Peyer's patch (tissue), 4 donors: Measurements from ENCODE around the gene GTF2B. TPM values are rescaled to one million over a fixed set of nuclear protein-coding genes. Genes with fewer than 3 reads are reported as not detected.
"Not testable (repeated sequence)": the region's sequence is repeated elsewhere in the genome, so short reads cannot be mapped to it uniquely, and the experiment has no call there.

Source experiments
- DNase-seq, 3 donors: peaks; one replicate each; pipeline ENCODE4 v3.0.0-alpha.2; 2017 to 2019
- H3K27ac ChIP-seq, 4 donors: fragments of 200-600 bp; sonication (generic); one replicate each; pipeline ENCODE4 v1.5.1; 2016 to 2019
- H3K27me3 ChIP-seq, 2 donors: fragments of 200-600 bp; sonication (generic); one replicate each; pipeline ENCODE4 v1.5.1; 2019
- H3K36me3 ChIP-seq, 3 donors: fragments of 200-600 bp; sonication (generic); one replicate each; pipeline ENCODE4 v1.5.1; 2016 to 2019
- H3K4me1 ChIP-seq, 4 donors: fragments of 200-600 bp; sonication (generic); one replicate each; pipeline ENCODE4 v1.5.1; 2016 to 2019
- H3K4me3 ChIP-seq, 4 donors: fragments of 200-600 bp; sonication (generic); 1 replicate in 3 of 4; 2 replicates in 1 of 4; pipeline ENCODE4 v1.5.1; 2016 to 2019; ENCODE audit warnings: mild to moderate bottlenecking in 1 of 4
- H3K9me3 ChIP-seq, 4 donors: fragments of 200-600 bp; sonication (generic); one replicate each; pipeline ENCODE4 v1.5.1; 2016 to 2019; ENCODE audit warnings: mild to moderate bottlenecking in 1 of 4
- CTCF ChIP-seq, 6 experiments: fragments of 450-650 bp in 4 of 6; fragments of 200-600 bp in 2 of 6; sonication (generic) in 1 of 6; IDR thresholded peaks; one replicate each; pipeline ENCODE4 v1.5.1; 2017 to 2019; ENCODE audit warnings: antibody characterized with exemption in 6 of 6, mild to moderate bottlenecking in 3 of 6, moderate library complexity in 1 of 6
- POLR2A ChIP-seq, 2 donors: fragments of 450-650 bp; IDR thresholded peaks; one replicate each; pipeline ENCODE4 v1.5.1; 2017; ENCODE audit warnings: antibody characterized with exemption in 2 of 2, mild to moderate bottlenecking in 2 of 2, moderate library complexity in 2 of 2
- total RNA-seq, 4 donors: library from RNA; depleted of rRNA; stranded (reverse); fragments of >200 nt; gene quantifications; one replicate each; pipeline ENCODE4 v1.1.0, GENCODE V29; 2016

Gene GTF2B
- total RNA-seq, 4 donors from 2014 or later: 15.1 to 31.4 (median 26.0) TPM

GRCh38 chr1:88923224-88923623, 31.9 kb upstream of the GTF2B start:
- H3K4me3 ChIP-seq: no peak overlapping the region
- DNase-seq: no peak
- no peaks in the 10 kb centered on the region for H3K4me1 ChIP-seq
- TF ChIP-seq CTCF (IDR thresholded peaks at IDR 0.05) (no peak), POLR2A (IDR thresholded peaks at IDR 0.05) (no peak)
- H3K27me3 ChIP-seq: no peaks in the 10 kb centered on the region
- no peak overlapping the region for H3K27ac ChIP-seq
- H3K36me3 ChIP-seq: peaks cover 0 to 38% (median 0%) of the 10 kb centered on the region in 3 donors
- no peaks in the 10 kb centered on the region for H3K9me3 ChIP-seq

- Histone ChIP-seq H3K9me3 (peaks cover 0 to 8% (median 0%) of the 10 kb centered on the region in 4 donors), H3K27me3 (no peaks in the 10 kb centered on the region), H3K4me3 (no peak overlapping the region), H3K27ac (no peak overlapping the region), H3K4me1 (no peaks in the 10 kb centered on the region), H3K36me3 (peaks cover 0 to 32% (median 0%) of the 10 kb centered on the region in 3 donors)
- TF ChIP-seq CTCF (IDR thresholded peaks at IDR 0.05) (no peak), POLR2A (IDR thresholded peaks at IDR 0.05) (no peak)
- no peak for DNase-seq
These were observed 30.8 kb upstream of the GTF2B start for GRCh38 chr1:88922214-88922613.

GRCh38 chr1:88920845-88921244, 29.5 kb upstream of the GTF2B start:
- no peak for TF ChIP-seq POLR2A (IDR thresholded peaks at IDR 0.05)
- H3K9me3 ChIP-seq: peaks cover 0 to 13% (median 0%) of the 10 kb centered on the region in 4 donors
- no peaks in the 10 kb centered on the region for H3K4me1 ChIP-seq
- DNase-seq: no peak
- no peaks in the 10 kb centered on the region for H3K27me3 ChIP-seq
- H3K4me3 ChIP-seq: no peak overlapping the region
- no peak overlapping the region for H3K27ac ChIP-seq
- peaks cover 0 to 32% (median 0%) of the 10 kb centered on the region in 3 donors for H3K36me3 ChIP-seq

GRCh38 chr1:88917321-88918025, 26.1 kb upstream of the GTF2B start:
- DNase-seq: no peak

GRCh38 chr1:88916883-88917282, 25.5 kb upstream of the GTF2B start:
- TF ChIP-seq POLR2A (IDR thresholded peaks at IDR 0.05): no peak
- TF ChIP-seq CTCF (IDR thresholded peaks at IDR 0.05): no peak
- no peak overlapping the region for H3K4me3 ChIP-seq
- H3K36me3 ChIP-seq: peaks cover 0 to 5% (median 0%) of the 10 kb centered on the region in 3 donors
- peaks cover 0 to 13% (median 0%) of the 10 kb centered on the region in 4 donors for H3K9me3 ChIP-seq
- H3K27me3 ChIP-seq: no peaks in the 10 kb centered on the region
- no peaks in the 10 kb centered on the region for H3K4me1 ChIP-seq
- no peak for DNase-seq
- H3K27ac ChIP-seq: no peak overlapping the region

More at GRCh38 chr1:88917321-88918025, 26.1 kb upstream of the GTF2B start:
- H3K4me3 ChIP-seq: no peak overlapping the region
- no peak overlapping the region for H3K27ac ChIP-seq
- no peaks in the 10 kb centered on the region for H3K4me1 ChIP-seq
- no peaks in the 10 kb centered on the region for H3K27me3 ChIP-seq
- peaks cover 0 to 13% (median 0%) of the 10 kb centered on the region in 4 donors for H3K9me3 ChIP-seq
- no peak for TF ChIP-seq CTCF (IDR thresholded peaks at IDR 0.05)
- TF ChIP-seq POLR2A (IDR thresholded peaks at IDR 0.05): no peak
- H3K36me3 ChIP-seq: peaks cover 0 to 11% (median 0%) of the 10 kb centered on the region in 3 donors

DNA sequence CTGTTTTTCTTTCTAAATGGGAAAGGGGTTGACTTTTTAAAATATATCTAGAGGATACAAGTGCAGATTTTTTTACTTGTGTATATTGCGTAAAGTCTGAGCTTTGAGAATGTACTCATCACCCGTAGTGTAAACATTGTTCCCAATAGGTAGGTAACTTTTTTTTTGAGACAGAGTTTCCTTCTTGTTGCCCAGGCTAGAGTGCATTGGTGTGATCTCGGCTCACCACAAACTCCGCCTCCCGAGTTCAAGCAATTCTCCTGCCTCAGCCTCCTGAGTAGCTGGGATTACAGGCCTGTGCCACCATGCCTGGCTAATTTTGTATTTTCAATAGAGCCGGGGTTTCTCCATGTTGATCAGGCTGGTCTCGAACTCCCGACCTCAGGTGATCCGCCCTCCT, 20.4 kb upstream of the GTF2B start:
- H3K4me3 ChIP-seq, H3K9me3 ChIP-seq, H3K36me3 ChIP-seq, DNase-seq, H3K27ac ChIP-seq, H3K4me1 ChIP-seq, H3K27me3 ChIP-seq: not testable (repeated sequence)
